ENCODE data around the gene SPTLC3.

- TF ChIP-seq YY1 (IDR thresholded peaks at IDR 0.05; ENCODE audit: insufficient read depth, insufficient read length) (no peak), SUZ12 (IDR thresholded peaks at IDR 0.05; ENCODE audit: extremely low read depth, insufficient read depth, insufficient read length) (no peak), ZNF274 (IDR thresholded peaks at IDR 0.05; ENCODE audit: low read depth, low read length) (no peak)
Observed at GRCh38 chr20:13017883-13018535, 9.2 kb downstream of the SPTLC3 start.
